BJ (cell line): Measurements from ENCODE around the gene C20orf96. TPM values are rescaled to one million over a fixed set of nuclear protein-coding genes. Genes with fewer than 3 reads are reported as not detected.

Experiments used
- CTCF ChIA-PET: fragments of 350-600 bp; formaldehyde crosslinking; extraction: SDS; loops from one replicate; lab custom pipeline; 2021; ENCODE audit warnings: antibody characterized with exemption, inconsistent platforms; lab: Yijun Ruan, JAX
- POLR2A ChIA-PET: fragments of 300-600 bp; sonication (Branson Sonifier 250); formaldehyde crosslinking; extraction: SDS; loops from one replicate; lab custom pipeline; 2021; ENCODE audit warnings: antibody characterized with exemption; lab: Charles Lee
- DNase-seq: peaks from one replicate; pipeline ENCODE4 v3.0.0-alpha.2; 2011; ENCODE audit warnings: low read depth
- H3K27me3 ChIP-seq: 2 replicates; pipeline ENCODE4 v1.6.0; 2011; ENCODE audit warnings: low read length; ENCODE audit not compliant: control insufficient read depth, insufficient read depth
- H3K36me3 ChIP-seq: 2 replicates; pipeline ENCODE4 v1.5.1; 2011; ENCODE audit warnings: low read length; ENCODE audit not compliant: control insufficient read depth, insufficient read depth
- H3K4me3 ChIP-seq: 2 replicates; pipeline ENCODE4 v1.5.1; 2011; ENCODE audit warnings: low read depth, mild to moderate bottlenecking, control low read depth, low read length
- CTCF ChIP-seq: IDR thresholded peaks from 2 replicates; pipeline ENCODE4 v1.5.1; 2011; ENCODE audit warnings: low read depth, mild to moderate bottlenecking, control low read depth, inconsistent platforms, low read length, moderate library complexity; ENCODE audit not compliant: insufficient read depth
- polyA plus RNA-seq: library from polyadenylated mRNA; depleted of rRNA; stranded (reverse); fragments of >200 nt; gene quantifications from 2 replicates; pipeline ENCODE4 v1.2.3, GENCODE V29; 2011

C20orf96 gene
- polyA plus RNA-seq, 1 experiment: 5.5 TPM

- no peak for DNase-seq
- no peak overlapping the region for H3K4me3 ChIP-seq
- CTCF ChIA-PET: interaction anchor here (1.2 to 1.6 kb wide), 2 partner anchors 10 to 54 kb away, joined by 4 read pairs; no protein-coding TSS in a partner anchor
- no peak for TF ChIP-seq CTCF
- POLR2A ChIA-PET: no interaction called here
- peaks cover 2% of the 10 kb centered on the region; the same call in 1 of the 2 replicates for H3K36me3 ChIP-seq
- H3K27me3 ChIP-seq: no peaks in the 10 kb centered on the region
Measured at GRCh38 chr20:276620-277495, 13.7 kb downstream of the C20orf96 start.

- DNase-seq: no peak
- no peak overlapping the region for H3K4me3 ChIP-seq
- H3K27me3 ChIP-seq: no peaks in the 10 kb centered on the region
- H3K36me3 ChIP-seq: peaks cover 2% of the 10 kb centered on the region; the same call in 1 of the 2 replicates
- ChIA-PET POLR2A (no interaction called here), CTCF (no interaction called here)
- no peak for TF ChIP-seq CTCF
Measured at GRCh38 chr20:275791-276190, 14.8 kb downstream of the C20orf96 start.

- H3K27me3 ChIP-seq: no peaks in the 10 kb centered on the region
- ChIA-PET POLR2A (no interaction called here), CTCF (interaction anchor here (2.8 kb wide), 1 partner anchor 57 kb away, joined by 10 read pairs; no protein-coding TSS in a partner anchor)
Measured at GRCh38 chr20:273884-274283, 16.7 kb downstream of the C20orf96 start.

GRCh38 chr20:272718-273117, 17.8 kb downstream of the C20orf96 start:
- Histone ChIP-seq H3K36me3 (peaks cover 2% of the 10 kb centered on the region; the same call in 1 of the 2 replicates), H3K27me3 (no peaks in the 10 kb centered on the region), H3K4me3 (no peak overlapping the region)
- CTCF ChIA-PET: interaction anchor here (0.7 to 2.8 kb wide), 2 partner anchors 9 to 58 kb away, joined by 3 to 10 read pairs; no protein-coding TSS in a partner anchor
- no peak for DNase-seq
- POLR2A ChIA-PET: no interaction called here
- TF ChIP-seq CTCF: no peak

More at GRCh38 chr20:273884-274283, 16.7 kb downstream of the C20orf96 start:
- no peak for TF ChIP-seq CTCF
- no peak for DNase-seq
- Histone ChIP-seq H3K36me3 (peaks cover 2% of the 10 kb centered on the region; the same call in 1 of the 2 replicates), H3K4me3 (no peak overlapping the region)

GRCh38 chr20:271528-271927, 19.0 kb downstream of the C20orf96 start:
- peaks cover 1% of the 10 kb centered on the region; the same call in 1 of the 2 replicates for H3K36me3 ChIP-seq
- no peaks in the 10 kb centered on the region for H3K27me3 ChIP-seq
- POLR2A ChIA-PET: no interaction called here
- CTCF ChIA-PET: no interaction called here
- no peak for TF ChIP-seq CTCF
- no peak for DNase-seq
- H3K4me3 ChIP-seq: no peak overlapping the region
